H54 (cell line): ENCODE data around the gene WASHC4.
"Not testable (repeated sequence)": the region's sequence is repeated elsewhere in the genome, so short reads cannot be mapped to it uniquely, and the experiment has no call there.

ENCODE experiments used
- DNase-seq: peaks from one replicate; pipeline ENCODE4 v3.0.0; 2011; ENCODE audit warnings: low spot score, mixed read lengths; ENCODE audit not compliant: insufficient read length
- FAIRE-seq: peaks from 3 replicates; lab custom pipeline; 2011; peaks lifted over from hg19 to GRCh38; lab: Jason Lieb, UNC
- POLR2A ChIP-seq: IDR thresholded peaks from 2 replicates; pipeline ENCODE4 v1.6.1; 2011; ENCODE audit warnings: low read depth, mild to moderate bottlenecking, low read length

WASHC4 gene

GRCh38 chr12:105078712-105079570 lies 28.6 kb upstream of the WASHC4 start:
- no peak for TF ChIP-seq POLR2A
- FAIRE-seq (no peak), DNase-seq (no peak)

- TF ChIP-seq POLR2A, result no peak
- FAIRE-seq (no peak), DNase-seq (no peak)
These were observed 24.5 kb upstream of the WASHC4 start for GRCh38 chr12:105083031-105083430.

- FAIRE-seq, result no peak
- DNase-seq, result peak; percentile 25
- TF ChIP-seq POLR2A, result no peak
These were observed 23.9 kb upstream of the WASHC4 start for GRCh38 chr12:105083551-105084105.

- TF ChIP-seq POLR2A, result peak; percentile 71
- DNase-seq, result peak; percentile 79
- no peak for FAIRE-seq
These were observed 23.0 kb upstream of the WASHC4 start, which contains the start of gene ALDH1L2 for GRCh38 chr12:105084251-105085250. TSS of gene ALDH1L2 (minus strand) at chr12:105084458. CDS start at chr12:105084436, 22 bp downstream.

- FAIRE-seq (no peak), DNase-seq (no peak)
- TF ChIP-seq POLR2A, result no peak
These were observed 22.0 kb upstream of the WASHC4 start for GRCh38 chr12:105085501-105085900.

DNA sequence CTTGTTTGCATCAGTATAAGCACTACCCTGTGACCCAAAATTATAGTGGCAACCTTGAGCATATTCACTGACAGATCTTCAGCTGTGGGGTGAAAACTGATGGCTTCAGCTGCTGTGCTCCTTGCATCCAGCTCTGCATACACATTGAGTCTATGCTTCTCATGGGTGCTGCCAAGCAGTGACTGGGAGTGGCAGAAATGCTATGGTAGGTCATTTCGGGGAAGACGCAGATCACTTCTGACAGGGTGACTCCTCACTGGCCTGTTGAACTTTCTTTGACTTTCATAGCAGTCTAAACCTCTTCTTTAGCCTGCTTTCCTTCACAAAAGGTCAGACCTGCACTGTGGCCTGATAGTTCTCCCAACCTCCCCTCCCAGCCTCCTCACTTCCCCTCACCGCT lies 17.7 kb upstream of the WASHC4 start:
- FAIRE-seq, result no peak
- DNase-seq, result no peak
- no peak for TF ChIP-seq POLR2A

- no peak for TF ChIP-seq POLR2A
- FAIRE-seq, result no peak
- DNase-seq, result no peak
These were observed 17.2 kb upstream of the WASHC4 start for GRCh38 chr12:105090361-105090760.

GRCh38 chr12:105091476-105092206 lies 15.9 kb upstream of the WASHC4 start:
- no peak for TF ChIP-seq POLR2A
- DNase-seq (no peak), FAIRE-seq (no peak)

- no peak for DNase-seq
- no peak for FAIRE-seq
- no peak for TF ChIP-seq POLR2A
These were observed 15.2 kb upstream of the WASHC4 start for GRCh38 chr12:105092336-105092735.

DNA sequence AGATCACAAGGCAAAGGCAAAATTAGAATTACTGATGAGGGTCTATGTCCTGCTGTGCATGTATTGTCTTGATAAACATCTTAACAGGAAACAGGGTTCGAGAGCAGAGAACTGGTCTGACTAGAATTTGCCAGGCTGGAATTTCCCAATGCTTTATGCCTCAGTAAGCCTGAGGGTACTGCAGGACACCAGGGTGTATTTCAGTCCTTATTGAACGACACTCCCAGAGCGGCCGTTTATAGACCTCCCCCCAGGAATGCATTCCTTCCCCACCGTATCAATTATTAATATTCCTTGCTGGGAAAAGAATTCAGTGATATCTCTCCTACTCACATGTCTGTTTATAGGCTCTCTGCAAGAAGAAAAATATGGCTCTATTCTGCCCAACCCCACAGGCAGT lies 12.2 kb upstream of the WASHC4 start:
- not testable (repeated sequence) for DNase-seq, FAIRE-seq

- DNase-seq (no peak), FAIRE-seq (no peak)
- no peak for TF ChIP-seq POLR2A
These were observed 8.2 kb upstream of the WASHC4 start for GRCh38 chr12:105099356-105099755.

GRCh38 chr12:105100207-105100985 lies 7.1 kb upstream of the WASHC4 start:
- peak; percentile 92 for FAIRE-seq
- no peak for DNase-seq

More at GRCh38 chr12:105100207-105100985, 7.1 kb upstream of the WASHC4 start:
- TF ChIP-seq POLR2A, result no peak
